ENCODE data around the gene GNRH2.

Gene GNRH2

DNA sequence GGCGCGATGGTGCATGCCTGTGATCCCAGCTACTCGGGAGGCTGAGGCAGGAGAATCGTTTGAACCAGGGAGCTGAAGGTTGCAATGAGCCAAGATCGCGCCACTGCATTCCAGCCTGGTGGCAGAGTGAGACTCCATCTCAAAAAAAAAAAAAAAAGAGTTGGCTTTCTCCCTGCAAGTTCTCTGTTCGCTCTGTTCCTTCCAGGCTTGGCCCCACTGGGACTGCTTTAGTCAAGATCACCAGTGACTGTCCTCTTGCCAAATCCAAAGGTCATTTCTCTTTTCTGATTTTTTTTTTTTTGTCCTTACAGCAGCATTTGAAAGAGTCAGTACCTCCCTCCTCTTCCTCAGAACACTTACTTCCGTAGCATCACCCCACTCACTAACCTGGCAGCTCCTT lies 10.8 kb upstream of the GNRH2 start:
- no peak overlapping the region for H3K14ac ChIP-seq (ENCODE audit: low read length)
- H3K9me3 ChIP-seq (ENCODE audit: insufficient read depth, low read depth, low read length), result peaks cover 2% of the 10 kb centered on the region
- H3K79me2 ChIP-seq (ENCODE audit: control insufficient read depth, insufficient read depth, low read length, poor library complexity), result no peaks in the 10 kb centered on the region
- H3K4ac ChIP-seq (ENCODE audit: low read depth, low read length), result no peak overlapping the region
- no peaks in the 10 kb centered on the region for H3K79me1 ChIP-seq (ENCODE audit: low read length)
- H2BK12ac ChIP-seq (ENCODE audit: low read length), result no peak overlapping the region
- H4K91ac ChIP-seq (ENCODE audit: low read depth, low read length), result no peak overlapping the region
- H2AFZ ChIP-seq (ENCODE audit: insufficient read depth, low read length, poor library complexity), result no peak overlapping the region
- H3K4me2 ChIP-seq (ENCODE audit: low read length), result no peak overlapping the region
- no peak for DNase-seq
- H2AK5ac ChIP-seq (ENCODE audit: low read length), result no peak overlapping the region
- H4K12ac ChIP-seq (ENCODE audit: low read depth, low read length), result no peak overlapping the region
- H2BK5ac ChIP-seq (ENCODE audit: low read depth, low read length, poor library complexity), result no peak overlapping the region
- H3K4me1 ChIP-seq (ENCODE audit: control insufficient read depth in 1 of 2, insufficient read depth in 2 of 2, low read length in 2 of 2), result no peaks in the 10 kb centered on the region
- WGBS (ENCODE audit: extremely low coverage, insufficient coverage, insufficient read length), result no CpG with 5 or more reads among the region's 8 CpGs
- H3K27ac ChIP-seq (ENCODE audit: low read depth, low read length), result no peak overlapping the region
- H2BK120ac ChIP-seq (ENCODE audit: insufficient read depth, low read length, poor library complexity), result no peak overlapping the region
- H3K27me3 ChIP-seq (ENCODE audit: insufficient read depth, low read length), result no peaks in the 10 kb centered on the region
- no peak overlapping the region for H3K23ac ChIP-seq (ENCODE audit: low read length)
- peaks cover 33 to 50% of the 10 kb centered on the region in 2 experiments for H3K36me3 ChIP-seq (ENCODE audit: control insufficient read depth in 1 of 2, insufficient read depth in 2 of 2, low read length in 2 of 2)
- H3K18ac ChIP-seq (ENCODE audit: low read length), result no peak overlapping the region
- no peak overlapping the region for H3K9ac ChIP-seq (ENCODE audit: low read length)
- H3K4me3 ChIP-seq (ENCODE audit: low read depth, low read length), result no peak overlapping the region
- no peak overlapping the region for H4K8ac ChIP-seq (ENCODE audit: low read depth, low read length)

DNA sequence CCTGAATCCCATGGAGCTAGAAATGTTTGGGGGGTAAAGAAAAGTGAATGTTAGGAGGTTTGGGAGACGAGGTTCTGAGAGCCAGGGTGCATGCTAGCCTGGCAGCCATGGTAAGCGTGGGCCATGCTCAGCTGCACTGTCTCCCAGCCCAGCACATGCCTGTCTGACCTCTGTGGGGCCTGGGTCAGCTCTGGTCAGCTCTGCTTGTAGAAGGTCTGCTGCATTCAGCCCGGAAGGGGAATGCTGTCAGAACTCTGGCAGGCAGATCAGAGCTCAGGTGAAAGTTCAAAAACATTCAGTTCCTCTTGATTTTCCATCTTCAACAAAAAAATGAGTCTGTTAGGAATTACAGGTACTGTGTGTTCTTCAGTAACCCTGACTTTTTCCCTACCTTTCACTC lies 5.8 kb upstream of the GNRH2 start:
- H3K79me1 ChIP-seq (ENCODE audit: low read length), result no peaks in the 10 kb centered on the region
- H3K4me2 ChIP-seq (ENCODE audit: low read length), result no peak overlapping the region

DNA sequence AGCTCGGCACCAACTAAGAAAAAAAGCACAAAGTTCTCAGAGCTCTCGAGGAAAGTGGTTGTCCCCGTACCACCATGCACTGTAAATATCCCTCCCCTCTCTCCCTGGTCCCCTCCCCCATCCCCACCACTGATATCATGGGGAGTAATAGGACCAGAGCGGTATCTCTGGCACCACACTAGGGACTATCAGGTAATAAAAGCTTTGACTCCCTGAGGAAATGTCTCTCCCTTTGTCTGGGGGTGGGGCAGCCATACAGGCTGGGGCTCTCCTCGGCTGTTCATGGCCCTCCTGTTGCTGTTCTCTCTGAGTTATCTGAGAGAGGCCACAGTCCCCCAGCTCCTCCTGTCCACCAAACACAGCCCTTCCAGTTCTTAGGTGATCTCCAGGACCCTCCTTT lies 5.0 kb upstream of the GNRH2 start:
- H3K27me3 ChIP-seq (ENCODE audit: insufficient read depth, low read length), result no peaks in the 10 kb centered on the region
- no peak overlapping the region for H3K27ac ChIP-seq (ENCODE audit: low read depth, low read length)
- no peak overlapping the region for H2BK5ac ChIP-seq (ENCODE audit: low read depth, low read length, poor library complexity)
- H4K12ac ChIP-seq (ENCODE audit: low read depth, low read length), result no peak overlapping the region
- no peaks in the 10 kb centered on the region for H3K79me1 ChIP-seq (ENCODE audit: low read length)
- H2BK12ac ChIP-seq (ENCODE audit: low read length), result no peak overlapping the region
- H4K91ac ChIP-seq (ENCODE audit: low read depth, low read length), result no peak overlapping the region
- no peak overlapping the region for H2AK5ac ChIP-seq (ENCODE audit: low read length)
- H2BK120ac ChIP-seq (ENCODE audit: insufficient read depth, low read length, poor library complexity), result no peak overlapping the region
- H3K14ac ChIP-seq (ENCODE audit: low read length), result no peak overlapping the region
- no peak overlapping the region for H3K23ac ChIP-seq (ENCODE audit: low read length)
- H3K79me2 ChIP-seq (ENCODE audit: control insufficient read depth, insufficient read depth, low read length, poor library complexity), result no peaks in the 10 kb centered on the region
- H3K9me3 ChIP-seq (ENCODE audit: insufficient read depth, low read depth, low read length), result peaks cover 2% of the 10 kb centered on the region
- no peak for DNase-seq
- H3K9ac ChIP-seq (ENCODE audit: low read length), result no peak overlapping the region
- no peak overlapping the region for H3K4me3 ChIP-seq (ENCODE audit: low read depth, low read length)
- no peak overlapping the region for H3K18ac ChIP-seq (ENCODE audit: low read length)
- WGBS (ENCODE audit: extremely low coverage, insufficient coverage, insufficient read length), result no CpG with 5 or more reads among the region's 5 CpGs
- H3K4me2 ChIP-seq (ENCODE audit: low read length), result no peak overlapping the region
- H3K4ac ChIP-seq (ENCODE audit: low read depth, low read length), result no peak overlapping the region
- no peaks in the 10 kb centered on the region for H3K4me1 ChIP-seq (ENCODE audit: control insufficient read depth in 1 of 2, insufficient read depth in 2 of 2, low read length in 2 of 2)
- H4K8ac ChIP-seq (ENCODE audit: low read depth, low read length), result no peak overlapping the region
- peaks cover 31 to 48% of the 10 kb centered on the region in 2 experiments for H3K36me3 ChIP-seq (ENCODE audit: control insufficient read depth in 1 of 2, insufficient read depth in 2 of 2, low read length in 2 of 2)
- H2AFZ ChIP-seq (ENCODE audit: insufficient read depth, low read length, poor library complexity), result no peak overlapping the region

More for the DNA sequence above, 5.8 kb upstream of the GNRH2 start:
- no peaks in the 10 kb centered on the region for H3K27me3 ChIP-seq (ENCODE audit: insufficient read depth, low read length)
- no peaks in the 10 kb centered on the region for H3K4me1 ChIP-seq (ENCODE audit: control insufficient read depth in 1 of 2, insufficient read depth in 2 of 2, low read length in 2 of 2)
- H3K14ac ChIP-seq (ENCODE audit: low read length), result no peak overlapping the region
- no peak overlapping the region for H3K18ac ChIP-seq (ENCODE audit: low read length)
- H4K8ac ChIP-seq (ENCODE audit: low read depth, low read length), result no peak overlapping the region
- WGBS (ENCODE audit: extremely low coverage, insufficient coverage, insufficient read length), result no CpG with 5 or more reads among the region's 3 CpGs
- no peak overlapping the region for H4K12ac ChIP-seq (ENCODE audit: low read depth, low read length)
- no peak overlapping the region for H2AFZ ChIP-seq (ENCODE audit: insufficient read depth, low read length, poor library complexity)
- H3K4me3 ChIP-seq (ENCODE audit: low read depth, low read length), result no peak overlapping the region
- H2BK120ac ChIP-seq (ENCODE audit: insufficient read depth, low read length, poor library complexity), result no peak overlapping the region
- H3K23ac ChIP-seq (ENCODE audit: low read length), result no peak overlapping the region
- peaks cover 34 to 50% of the 10 kb centered on the region in 2 experiments for H3K36me3 ChIP-seq (ENCODE audit: control insufficient read depth in 1 of 2, insufficient read depth in 2 of 2, low read length in 2 of 2)
- no peak overlapping the region for H2BK12ac ChIP-seq (ENCODE audit: low read length)
- H3K79me2 ChIP-seq (ENCODE audit: control insufficient read depth, insufficient read depth, low read length, poor library complexity), result no peaks in the 10 kb centered on the region
- H2AK5ac ChIP-seq (ENCODE audit: low read length), result no peak overlapping the region
- H3K4ac ChIP-seq (ENCODE audit: low read depth, low read length), result no peak overlapping the region
- H3K9me3 ChIP-seq (ENCODE audit: insufficient read depth, low read depth, low read length), result peaks cover 2% of the 10 kb centered on the region
- no peak overlapping the region for H3K9ac ChIP-seq (ENCODE audit: low read length)
- no peak overlapping the region for H4K91ac ChIP-seq (ENCODE audit: low read depth, low read length)
- H2BK5ac ChIP-seq (ENCODE audit: low read depth, low read length, poor library complexity), result no peak overlapping the region
- no peak overlapping the region for H3K27ac ChIP-seq (ENCODE audit: low read depth, low read length)
- no peak for DNase-seq

DNA sequence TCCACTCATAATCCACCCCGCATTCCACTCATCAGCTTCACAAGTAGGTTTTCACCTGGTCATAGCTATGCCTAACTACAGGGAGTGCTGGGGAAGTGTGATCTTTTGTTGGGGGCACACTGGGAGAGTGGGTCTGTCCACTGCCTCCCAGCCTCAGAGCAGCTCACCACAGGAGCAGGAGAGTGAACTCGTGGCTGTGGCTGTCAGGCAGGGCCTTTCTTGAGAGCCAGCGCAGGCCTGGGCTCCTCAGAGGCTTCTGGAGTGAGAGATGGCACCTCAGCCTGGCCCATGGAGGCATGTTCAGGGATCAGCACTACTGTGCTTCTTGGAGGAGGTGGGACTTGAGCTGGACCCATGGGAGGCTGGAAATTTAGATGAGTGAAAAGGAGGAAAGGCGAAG lies 4.0 kb upstream of the GNRH2 start:
- no peak overlapping the region for H4K91ac ChIP-seq (ENCODE audit: low read depth, low read length)
- no peak overlapping the region for H3K14ac ChIP-seq (ENCODE audit: low read length)
- H3K36me3 ChIP-seq (ENCODE audit: control insufficient read depth in 1 of 2, insufficient read depth in 2 of 2, low read length in 2 of 2), result peaks cover 31 to 48% of the 10 kb centered on the region in 2 experiments
- H3K79me1 ChIP-seq (ENCODE audit: low read length), result no peaks in the 10 kb centered on the region
- no peak overlapping the region for H3K18ac ChIP-seq (ENCODE audit: low read length)
- no peak overlapping the region for H2AK5ac ChIP-seq (ENCODE audit: low read length)
- H3K4me1 ChIP-seq (ENCODE audit: control insufficient read depth in 1 of 2, insufficient read depth in 2 of 2, low read length in 2 of 2), result no peaks in the 10 kb centered on the region
- H3K27ac ChIP-seq (ENCODE audit: low read depth, low read length), result no peak overlapping the region
- no peaks in the 10 kb centered on the region for H3K27me3 ChIP-seq (ENCODE audit: insufficient read depth, low read length)
- H3K4ac ChIP-seq (ENCODE audit: low read depth, low read length), result no peak overlapping the region
- H3K4me2 ChIP-seq (ENCODE audit: low read length), result no peak overlapping the region
- no CpG with 5 or more reads among the region's 4 CpGs for WGBS (ENCODE audit: extremely low coverage, insufficient coverage, insufficient read length)
- H4K8ac ChIP-seq (ENCODE audit: low read depth, low read length), result no peak overlapping the region
- H3K9ac ChIP-seq (ENCODE audit: low read length), result no peak overlapping the region
- H2BK120ac ChIP-seq (ENCODE audit: insufficient read depth, low read length, poor library complexity), result no peak overlapping the region
- H3K23ac ChIP-seq (ENCODE audit: low read length), result no peak overlapping the region
- H2AFZ ChIP-seq (ENCODE audit: insufficient read depth, low read length, poor library complexity), result no peak overlapping the region
- peaks cover 2% of the 10 kb centered on the region for H3K9me3 ChIP-seq (ENCODE audit: insufficient read depth, low read depth, low read length)
- H2BK5ac ChIP-seq (ENCODE audit: low read depth, low read length, poor library complexity), result no peak overlapping the region
- no peak overlapping the region for H3K4me3 ChIP-seq (ENCODE audit: low read depth, low read length)
- H2BK12ac ChIP-seq (ENCODE audit: low read length), result no peak overlapping the region
- H4K12ac ChIP-seq (ENCODE audit: low read depth, low read length), result no peak overlapping the region
- no peaks in the 10 kb centered on the region for H3K79me2 ChIP-seq (ENCODE audit: control insufficient read depth, insufficient read depth, low read length, poor library complexity)
- no peak for DNase-seq
